ENCODE results near the gene KLC4. TPM values are rescaled to one million over a fixed set of nuclear protein-coding genes. Genes with fewer than 3 reads are reported as not detected.

KLC4 gene
- total and polyA plus RNA-seq, 9 of the 15 experiments (the other 6 are each of a cell fraction or from before 2014, with no cell fraction given), result 1.7 to 16.2 (median 7.7) TPM

DNA sequence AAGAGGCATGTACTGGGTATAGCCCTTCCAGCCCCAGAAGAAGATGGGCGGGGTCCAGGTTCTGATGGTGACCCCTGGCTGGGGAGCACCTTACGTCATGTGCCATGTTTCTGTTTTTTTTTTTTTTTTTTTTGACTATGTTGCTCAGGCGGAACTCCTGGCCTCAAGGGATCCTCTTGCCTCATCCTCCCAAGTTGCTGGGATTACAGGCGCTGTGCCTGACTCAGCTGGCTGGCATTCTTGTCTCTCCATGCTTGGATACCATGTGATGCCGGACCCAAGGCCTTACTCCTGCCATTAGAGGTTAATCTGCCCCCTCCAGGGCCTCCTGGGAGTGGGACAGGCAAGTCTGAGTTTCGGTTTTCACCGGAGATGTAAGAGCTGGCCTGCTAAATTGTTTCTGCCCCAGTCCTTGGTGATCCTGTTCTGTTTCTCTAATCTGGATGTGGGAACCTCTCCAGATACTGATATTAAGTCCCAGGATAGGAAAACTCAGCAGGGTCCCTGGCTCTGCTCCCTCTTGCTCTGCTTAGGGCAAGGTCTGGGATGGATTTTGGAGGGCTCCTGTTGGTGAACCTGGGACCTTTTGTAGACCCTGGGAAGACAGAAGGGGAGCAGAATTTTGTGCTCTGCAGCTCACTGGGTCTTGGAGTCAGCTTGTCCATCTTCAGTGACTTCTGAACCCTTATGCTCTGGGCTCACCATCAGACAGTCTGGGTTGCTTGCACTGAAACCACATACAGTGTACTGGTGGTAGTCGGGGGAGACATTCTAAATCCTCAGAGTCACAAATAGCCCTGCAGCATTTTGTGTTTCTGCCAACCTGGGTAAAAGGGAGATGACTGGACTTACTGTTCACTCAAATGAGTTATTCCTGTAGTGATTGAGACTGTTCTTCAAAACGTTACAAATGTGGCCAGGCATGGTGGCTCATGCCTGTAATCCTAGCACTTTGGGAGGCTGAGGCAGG is 61.8 kb downstream of the KLC4 start:
- H2AFZ ChIP-seq (ENCODE audit: low read depth, low read length), result no peak overlapping the region
- no peaks in the 10 kb centered on the region for H3K9me1 ChIP-seq (ENCODE audit: control insufficient read depth, insufficient read depth, low read length)
- no peaks in the 10 kb centered on the region for H4K20me1 ChIP-seq (replicated peaks; ENCODE audit: control insufficient read depth, insufficient read depth, low read length)
- peaks cover 0 to 12% of the 10 kb centered on the region in 2 experiments; a peak in 3 of 5 replicates for H3K4me1 ChIP-seq (replicated peaks in 1 of 2; ENCODE audit: control insufficient read depth in 2 of 2, insufficient read depth in 2 of 2, low read length in 2 of 2)
- TF ChIP-seq, protein P1, sequence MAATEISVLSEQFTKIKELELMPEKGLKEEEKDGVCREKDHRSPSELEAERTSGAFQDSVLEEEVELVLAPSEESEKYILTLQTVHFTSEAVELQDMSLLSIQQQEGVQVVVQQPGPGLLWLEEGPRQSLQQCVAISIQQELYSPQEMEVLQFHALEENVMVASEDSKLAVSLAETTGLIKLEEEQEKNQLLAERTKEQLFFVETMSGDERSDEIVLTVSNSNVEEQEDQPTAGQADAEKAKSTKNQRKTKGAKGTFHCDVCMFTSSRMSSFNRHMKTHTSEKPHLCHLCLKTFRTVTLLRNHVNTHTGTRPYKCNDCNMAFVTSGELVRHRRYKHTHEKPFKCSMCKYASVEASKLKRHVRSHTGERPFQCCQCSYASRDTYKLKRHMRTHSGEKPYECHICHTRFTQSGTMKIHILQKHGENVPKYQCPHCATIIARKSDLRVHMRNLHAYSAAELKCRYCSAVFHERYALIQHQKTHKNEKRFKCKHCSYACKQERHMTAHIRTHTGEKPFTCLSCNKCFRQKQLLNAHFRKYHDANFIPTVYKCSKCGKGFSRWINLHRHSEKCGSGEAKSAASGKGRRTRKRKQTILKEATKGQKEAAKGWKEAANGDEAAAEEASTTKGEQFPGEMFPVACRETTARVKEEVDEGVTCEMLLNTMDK (IDR thresholded peaks at IDR 0.05; ENCODE audit: borderline replicate concordance, insufficient read depth, low read depth, low read length, poor library complexity, severe bottlenecking), result peak; percentile 54
- TF ChIP-seq PTRF (tag; IDR thresholded peaks at IDR 0.05) (no peak), RB1 (IDR thresholded peaks at IDR 0.05; ENCODE audit: low read depth) (no peak), HNRNPUL1 (IDR thresholded peaks at IDR 0.05; ENCODE audit: low read length) (no peak)
- TF ChIP-seq, protein P2, sequence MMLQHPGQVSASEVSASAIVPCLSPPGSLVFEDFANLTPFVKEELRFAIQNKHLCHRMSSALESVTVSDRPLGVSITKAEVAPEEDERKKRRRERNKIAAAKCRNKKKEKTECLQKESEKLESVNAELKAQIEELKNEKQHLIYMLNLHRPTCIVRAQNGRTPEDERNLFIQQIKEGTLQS (IDR thresholded peaks at IDR 0.05), result peak; percentile 14; the same call in 1 of the 2 replicates
- TF ChIP-seq, protein P2 (CRISPR knock-in tag; conservative IDR thresholded peaks at IDR 0.05), result no peak
- no peaks in the 10 kb centered on the region for H3K27me3 ChIP-seq (ENCODE audit: control insufficient read depth in 2 of 2, insufficient read depth in 2 of 2, low read length in 2 of 2)
- H3K4me2 ChIP-seq (ENCODE audit: insufficient read depth, low read length), result no peak overlapping the region
- BruUV-seq (replicated peaks), result no TSS peak
- H3K36me3 ChIP-seq (ENCODE audit: control insufficient read depth, insufficient read depth, low read length), result no peaks in the 10 kb centered on the region
- ChIA-PET POLR2A (interaction anchor here (1.0 to 1.3 kb wide), 3 partner anchors 11 to 47 kb away, joined by 3 to 6 read pairs (median 4); no protein-coding TSS in a partner anchor), CTCF (ENCODE audit: low intra/inter-chr PET ratio) (no interaction called here)
- H3K9ac ChIP-seq (ENCODE audit: insufficient read depth in 1 of 2, low read depth in 2 of 2, low read length in 2 of 2), result peak overlapping the region in 1 of 2 experiments; percentile 39; a peak in 1 of 4 replicates
- no peak for DNase-seq (ENCODE audit: extremely low read depth in 1 of 4, low spot score in 3 of 4)
- ATAC-seq, result peak; percentile 18
- H3K4me3 ChIP-seq, result no peak overlapping the region
- WGBS (ENCODE audit: insufficient coverage, low coverage, missing lambda C conversion rate), result 45% methylated on average over 9 of the region's 9 CpGs
- H3K27ac ChIP-seq (ENCODE audit: extremely low read depth, low read depth, low read length), result no peak overlapping the region
- intact Hi-C loops (cut with micrococcal nuclease) (no loop called here), in situ Hi-C loops (cut with MboI) (no loop called here)
- no peaks in the 10 kb centered on the region for H3K79me2 ChIP-seq (ENCODE audit: control insufficient read depth, insufficient read depth, low read length)
- no peak for FAIRE-seq
- no peaks in the 10 kb centered on the region for H3K9me3 ChIP-seq (replicated peaks; ENCODE audit: control insufficient read depth, insufficient read depth, low read depth, low read length)
